ENCODE data around the gene PRSS3. TPM values are rescaled to one million over a fixed set of nuclear protein-coding genes. Genes with fewer than 3 reads are reported as not detected.

PRSS3 gene
- total RNA-seq, 1 donor from 2014 or later, result 0.59 TPM

- Mint-ChIP-seq H3K27me3 (ENCODE audit: unreplicated experiment) (peaks cover 12% of the 10 kb centered on the region), H3K36me3 (ENCODE audit: low read depth, unreplicated experiment) (peaks cover 10% of the 10 kb centered on the region), H3K4me3 (ENCODE audit: unreplicated experiment) (peak overlapping the region; percentile 99), H3K4me1 (ENCODE audit: unreplicated experiment) (peaks cover 37% of the 10 kb centered on the region), H3K9me3 (ENCODE audit: unreplicated experiment) (no peaks in the 10 kb centered on the region), H3K27ac (ENCODE audit: unreplicated experiment) (peak overlapping the region; percentile 74)
- DNase-seq (ENCODE audit: low spot score), result peak; percentile 73
- no peak for TF ChIP-seq CTCF (IDR thresholded peaks at IDR 0.05; ENCODE audit: unreplicated experiment)
These were observed 22.2 kb downstream of the PRSS3 start for GRCh38 chr9:33817327-33818166.

GRCh38 chr9:33818167-33818846, 22.9 kb downstream of the PRSS3 start:
- Mint-ChIP-seq H3K27ac (ENCODE audit: unreplicated experiment) (peak overlapping the region; percentile 98), H3K9me3 (ENCODE audit: unreplicated experiment) (no peaks in the 10 kb centered on the region), H3K36me3 (ENCODE audit: low read depth, unreplicated experiment) (peaks cover 10% of the 10 kb centered on the region), H3K4me1 (ENCODE audit: unreplicated experiment) (peaks cover 37% of the 10 kb centered on the region), H3K27me3 (ENCODE audit: unreplicated experiment) (peaks cover 12% of the 10 kb centered on the region), H3K4me3 (ENCODE audit: unreplicated experiment) (peak overlapping the region; percentile 99)
- TF ChIP-seq CTCF (IDR thresholded peaks at IDR 0.05; ENCODE audit: unreplicated experiment), result no peak
- no peak for DNase-seq (ENCODE audit: low spot score)

GRCh38 chr9:33818847-33819500, 23.6 kb downstream of the PRSS3 start:
- TF ChIP-seq CTCF (IDR thresholded peaks at IDR 0.05; ENCODE audit: unreplicated experiment), result no peak
- peaks cover 12% of the 10 kb centered on the region for H3K27me3 Mint-ChIP-seq (ENCODE audit: unreplicated experiment)
- peak overlapping the region; percentile 99 for H3K4me3 Mint-ChIP-seq (ENCODE audit: unreplicated experiment)

GRCh38 chr9:33820231-33820745, 24.9 kb downstream of the PRSS3 start:
- H3K27ac Mint-ChIP-seq (ENCODE audit: unreplicated experiment), result peak overlapping the region; percentile 41
- DNase-seq (ENCODE audit: low spot score), result no peak
- peaks cover 21% of the 10 kb centered on the region for H3K4me1 Mint-ChIP-seq (ENCODE audit: unreplicated experiment)
- peak overlapping the region; percentile 74 for H3K4me3 Mint-ChIP-seq (ENCODE audit: unreplicated experiment)
- H3K27me3 Mint-ChIP-seq (ENCODE audit: unreplicated experiment), result peaks cover 9% of the 10 kb centered on the region
- TF ChIP-seq CTCF (IDR thresholded peaks at IDR 0.05; ENCODE audit: unreplicated experiment), result no peak
- H3K36me3 Mint-ChIP-seq (ENCODE audit: low read depth, unreplicated experiment), result peaks cover 10% of the 10 kb centered on the region
- no peaks in the 10 kb centered on the region for H3K9me3 Mint-ChIP-seq (ENCODE audit: unreplicated experiment)

More at GRCh38 chr9:33818847-33819500, 23.6 kb downstream of the PRSS3 start:
- Mint-ChIP-seq H3K4me1 (ENCODE audit: unreplicated experiment) (peaks cover 35% of the 10 kb centered on the region), H3K9me3 (ENCODE audit: unreplicated experiment) (no peaks in the 10 kb centered on the region), H3K36me3 (ENCODE audit: low read depth, unreplicated experiment) (peaks cover 10% of the 10 kb centered on the region), H3K27ac (ENCODE audit: unreplicated experiment) (peak overlapping the region; percentile 98)
- no peak for DNase-seq (ENCODE audit: low spot score)
